GM18867 (cell line): ENCODE measurements around the gene DENND2A.
"Not testable (repeated sequence)": the region's sequence is repeated elsewhere in the genome, so short reads cannot be mapped to it uniquely, and the experiment has no call there.

ENCODE experiments used
- ATAC-seq: cut with Tn5 transposase; IDR thresholded peaks from one replicate; pipeline ENCODE4 v1.9.1; 2021; ENCODE audit warnings: mild to moderate bottlenecking, moderate library complexity; ENCODE audit not compliant: unreplicated experiment

The DENND2A gene

DNA sequence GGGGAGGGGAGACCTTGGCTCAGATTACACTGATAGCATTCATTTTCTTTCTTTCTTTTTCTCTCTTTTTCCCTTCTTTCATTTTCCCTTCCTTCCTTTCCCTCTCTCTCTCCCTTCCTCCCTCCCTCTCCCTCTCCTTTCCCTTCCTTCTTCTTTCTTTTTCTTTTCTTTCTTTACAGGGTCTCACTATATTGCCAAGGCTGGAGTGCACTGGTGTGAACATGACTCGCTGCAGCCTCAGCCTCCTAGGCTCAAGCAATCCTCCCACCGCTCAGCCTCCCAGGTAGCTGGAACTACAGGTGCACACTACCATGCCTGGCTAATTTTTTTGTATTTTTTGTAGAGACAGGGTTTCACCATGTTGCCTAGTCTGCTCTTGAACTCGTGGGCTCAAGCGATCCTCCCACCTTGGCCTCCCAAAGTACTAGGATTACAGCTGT is 88.4 kb downstream of the DENND2A start:
- ATAC-seq: no peak

DNA sequence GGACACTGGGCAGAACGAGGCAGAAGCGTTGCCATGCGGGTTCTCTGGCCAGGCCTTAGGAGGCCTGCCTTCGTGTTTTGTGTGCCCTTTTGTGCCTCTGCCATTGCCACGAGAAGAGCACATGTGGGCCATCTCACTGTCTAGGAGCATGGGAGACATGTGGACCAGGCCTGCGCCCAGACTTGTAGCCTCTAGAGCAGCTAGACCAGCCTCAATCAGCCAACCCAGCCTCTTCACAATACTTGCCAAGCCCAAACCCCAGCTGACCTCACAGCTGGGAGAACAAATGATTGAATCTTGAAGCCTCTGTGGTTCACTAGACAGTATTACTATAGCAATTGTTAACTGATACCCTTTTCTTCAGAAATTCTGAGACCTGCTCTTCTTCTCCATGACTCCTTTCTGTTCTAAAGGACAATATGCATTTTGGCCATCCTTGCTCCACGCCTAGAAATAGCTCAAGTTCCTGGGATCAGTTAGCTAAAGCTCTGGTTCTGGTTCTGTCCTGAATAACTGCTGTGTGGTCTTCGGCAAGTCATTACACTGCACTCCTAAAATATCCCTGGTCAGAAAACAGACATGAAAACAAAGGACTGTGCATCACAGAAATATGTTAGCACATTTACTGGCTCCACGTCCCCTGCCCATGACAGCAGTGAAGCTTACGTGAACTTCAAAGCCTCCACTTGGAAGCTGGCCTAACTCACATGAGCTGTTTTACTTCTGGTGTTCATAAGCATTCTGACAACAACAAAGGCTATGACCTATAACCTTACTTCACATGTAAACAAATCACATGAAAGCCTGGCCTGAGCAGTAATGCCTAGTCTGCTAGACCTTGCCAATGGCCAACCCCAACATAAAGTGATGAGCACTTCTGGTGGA is 89.0 kb downstream of the DENND2A start:
- ATAC-seq: no peak

DNA sequence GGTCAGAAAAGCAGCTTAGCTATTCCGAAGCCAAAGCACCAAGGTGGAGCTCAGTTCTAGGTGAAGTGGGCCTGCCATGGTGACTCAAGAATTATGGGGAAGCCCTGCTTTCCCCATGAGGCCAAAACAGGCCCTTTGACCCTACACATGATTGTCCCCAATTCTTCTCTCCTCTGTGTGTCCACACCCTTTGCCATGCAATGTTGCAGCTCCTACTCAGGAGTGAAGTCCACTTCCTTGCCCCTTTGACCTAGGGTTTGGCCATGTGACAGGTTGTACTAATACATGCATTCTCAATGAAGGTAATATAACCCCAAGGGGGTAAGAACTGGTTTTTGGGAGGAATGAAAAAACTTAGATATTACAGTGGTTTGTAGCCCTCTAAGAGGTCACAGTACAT is 93.7 kb downstream of the DENND2A start:
- no peak for ATAC-seq

DNA sequence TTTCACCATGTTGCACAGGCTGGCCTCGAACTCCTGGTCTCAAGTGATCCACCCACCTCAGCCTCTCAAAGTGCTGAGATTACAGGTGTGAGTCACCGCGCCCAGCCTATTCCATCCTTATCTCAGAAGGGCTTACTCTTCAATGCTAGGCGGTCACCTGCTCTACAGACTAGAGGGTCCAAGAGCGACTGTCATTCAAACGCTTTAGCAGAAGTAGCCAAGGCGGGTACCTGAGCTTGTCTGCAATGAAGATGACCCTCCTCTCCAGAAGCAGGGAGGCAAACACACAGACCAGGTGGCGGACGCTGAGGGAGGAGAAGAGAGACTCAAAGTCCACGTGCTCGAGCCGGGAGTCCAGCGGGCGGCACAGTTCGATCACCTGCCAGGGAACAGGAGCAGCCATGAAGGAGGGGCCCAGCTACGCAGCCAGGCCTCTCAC is 96.2 kb downstream of the DENND2A start:
- no peak for ATAC-seq

DNA sequence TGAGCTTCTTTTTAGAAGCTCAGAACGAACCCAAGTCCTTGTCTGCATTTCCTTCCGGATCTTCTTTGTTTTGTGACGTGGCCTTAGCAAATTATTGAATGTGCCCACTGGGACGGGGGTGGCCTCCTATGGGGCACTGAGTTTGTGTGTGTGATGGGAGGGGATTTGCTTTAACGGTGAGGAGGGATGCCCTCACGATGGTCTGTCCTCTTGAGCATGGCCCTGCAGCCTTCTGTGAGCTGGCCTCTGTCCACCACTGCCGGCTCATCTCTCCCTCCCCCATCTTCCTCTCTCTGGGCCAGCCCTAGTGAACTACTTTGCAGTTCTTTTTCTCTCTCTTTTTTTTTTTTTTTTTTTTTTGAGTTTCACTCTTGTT is 98.4 kb downstream of the DENND2A start:
- no peak for ATAC-seq

DNA sequence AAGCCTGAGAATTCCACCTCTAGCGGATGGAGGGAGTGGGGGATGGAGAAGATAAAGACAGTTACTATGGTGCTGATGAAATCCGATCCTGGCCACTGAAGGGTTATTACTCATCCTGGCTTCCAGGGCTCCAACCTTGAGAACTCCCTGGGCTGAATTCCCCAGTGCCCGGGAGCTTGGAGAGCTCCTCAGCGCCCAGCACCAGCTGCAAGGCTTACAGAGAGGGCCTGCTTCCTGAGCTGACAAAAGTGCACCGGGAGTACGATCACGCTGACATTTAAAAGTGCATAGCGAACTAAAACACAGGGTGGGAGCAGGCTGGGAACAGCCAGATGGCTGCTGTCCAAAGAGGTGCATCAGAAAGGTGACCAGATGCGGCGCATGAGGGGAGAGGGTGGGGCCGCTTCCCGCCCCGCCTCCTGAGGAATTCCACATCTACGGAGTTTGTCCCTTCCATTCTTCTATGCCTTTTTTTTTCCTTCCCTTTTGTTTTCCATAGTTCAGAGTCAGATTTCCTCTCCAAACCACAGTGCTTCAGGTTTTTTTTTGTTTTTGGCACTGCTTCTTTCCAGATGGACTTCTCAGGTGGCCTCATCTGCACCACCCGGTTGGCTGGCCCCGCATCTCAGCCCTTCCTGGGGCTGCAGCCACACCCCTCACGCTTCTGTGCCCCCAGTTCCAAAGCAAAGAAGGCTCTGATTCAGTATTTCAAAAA is 98.9 kb downstream of the DENND2A start:
- no peak for ATAC-seq

DNA sequence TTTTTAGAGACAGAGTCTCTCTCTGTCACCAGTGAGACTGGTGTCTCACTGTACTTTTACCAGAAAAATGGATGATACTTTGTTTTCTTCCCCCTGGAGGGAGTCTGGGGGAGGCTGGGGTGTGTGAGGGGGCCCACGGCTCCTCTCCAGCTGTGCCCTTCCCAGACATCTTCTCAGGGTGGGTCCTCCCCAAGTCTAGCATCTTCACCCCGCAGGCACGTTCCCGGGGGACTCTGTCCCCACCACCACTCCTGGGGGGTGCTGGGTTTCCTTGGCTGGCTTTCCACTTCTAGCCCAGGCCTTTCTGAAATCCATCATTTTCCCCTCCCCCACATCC is 99.5 kb downstream of the DENND2A start:
- no peak for ATAC-seq

DNA sequence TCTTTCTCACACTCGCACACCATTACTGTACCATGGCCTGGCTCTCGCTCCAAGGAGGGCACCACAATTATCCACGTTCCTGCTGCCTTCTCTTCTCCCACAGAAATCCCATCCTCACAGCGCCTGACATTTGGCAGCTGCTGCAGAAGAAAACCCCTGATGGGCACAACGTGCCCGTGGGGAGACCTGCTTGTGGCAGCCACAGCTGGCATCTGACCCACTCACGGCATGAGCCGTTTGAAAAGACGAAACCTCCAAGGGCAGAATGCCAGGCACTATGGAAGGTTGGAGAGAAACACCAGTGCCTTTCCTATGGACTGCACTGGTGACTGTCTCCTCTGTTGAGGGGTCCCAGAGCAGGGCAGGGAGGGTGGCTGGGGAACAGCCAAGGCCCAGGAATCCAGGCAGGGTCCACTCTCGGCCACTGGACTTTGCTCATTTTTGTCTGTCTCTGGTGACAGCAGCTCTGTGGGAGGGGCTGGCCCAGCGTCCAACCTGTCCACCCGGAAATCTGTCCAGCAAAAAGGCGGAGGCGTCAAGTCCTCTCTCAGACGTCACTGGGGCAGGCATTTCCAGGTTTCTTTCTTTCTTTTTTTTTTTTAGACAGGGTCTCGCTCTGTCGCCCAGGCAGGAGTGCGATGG is 100.4 kb downstream of the DENND2A start:
- ATAC-seq: no peak

DNA sequence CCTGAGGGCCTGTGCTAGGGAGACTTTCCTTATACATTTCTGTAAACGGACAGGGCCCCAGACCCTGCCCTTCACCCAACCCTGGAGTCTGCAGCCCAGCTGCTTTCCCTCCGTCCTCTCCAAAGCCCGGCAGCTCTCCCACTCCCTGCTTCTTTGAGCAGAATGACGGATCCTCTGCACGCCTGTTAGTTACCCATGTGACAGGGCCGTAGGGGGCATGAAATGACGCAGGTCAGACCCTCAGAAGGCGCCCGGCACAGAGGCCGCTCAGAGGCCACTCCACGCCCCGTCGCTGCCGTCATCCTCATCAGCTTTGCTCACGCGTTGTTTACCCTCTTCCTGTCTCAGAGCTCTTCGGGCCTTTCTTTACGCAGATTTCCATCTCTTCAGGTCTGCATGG is 101.2 kb downstream of the DENND2A start:
- no peak for ATAC-seq

DNA sequence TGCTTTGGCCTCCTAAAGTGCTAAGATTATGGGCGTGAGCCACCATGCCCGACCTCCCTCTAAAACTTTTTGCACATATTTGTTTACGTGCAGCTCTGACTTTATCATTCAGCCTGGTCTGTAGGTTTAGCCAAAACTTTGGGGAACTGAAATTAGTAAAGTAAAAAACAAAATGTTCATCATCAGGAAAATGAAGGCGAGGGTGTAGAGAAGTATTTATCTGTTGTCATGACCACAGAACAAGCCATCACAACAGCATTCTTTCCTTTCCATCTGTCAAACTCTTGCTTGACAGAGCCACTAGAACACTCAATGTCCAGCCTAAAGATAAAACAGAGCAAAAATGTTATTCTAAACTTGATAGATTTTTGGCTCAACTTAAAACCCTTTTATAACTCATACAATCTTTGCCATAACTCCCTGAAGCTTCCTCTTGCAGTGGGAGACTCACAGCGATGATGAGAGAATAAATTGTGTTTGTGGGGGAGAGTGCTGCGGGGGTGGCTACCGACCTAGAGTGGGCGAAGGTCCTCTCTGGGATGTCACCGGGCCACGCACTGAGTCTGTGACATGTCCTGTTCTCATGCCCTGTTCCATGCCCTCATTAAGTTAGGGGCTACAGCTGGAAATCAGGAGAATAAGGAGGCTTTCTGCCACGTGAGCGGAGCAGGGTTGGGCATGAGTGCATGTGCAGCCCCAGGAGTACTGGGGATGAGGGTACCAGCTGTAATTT is 102.7 kb downstream of the DENND2A start:
- ATAC-seq: peak; percentile 77

DNA sequence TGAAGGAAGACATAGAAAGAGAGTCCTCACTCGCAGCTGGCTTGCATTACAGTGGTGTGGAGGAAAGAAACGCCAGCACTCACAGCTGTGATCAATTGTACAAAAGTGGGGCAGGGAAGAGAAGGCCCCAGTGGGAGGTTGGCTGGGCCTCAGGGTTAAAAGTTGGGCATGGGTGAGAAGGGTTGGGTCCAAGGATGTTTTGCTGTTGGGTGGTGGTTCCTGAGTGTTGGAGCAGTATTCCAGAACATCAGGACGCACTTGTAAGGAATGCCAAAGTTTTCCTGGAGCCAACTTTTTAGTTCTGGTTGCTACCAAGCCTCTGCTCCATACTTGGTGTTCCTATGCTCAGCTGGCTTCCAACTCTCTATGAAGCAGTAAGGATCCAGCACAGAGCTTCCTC is 105.9 kb downstream of the DENND2A start:
- ATAC-seq: no peak

DNA sequence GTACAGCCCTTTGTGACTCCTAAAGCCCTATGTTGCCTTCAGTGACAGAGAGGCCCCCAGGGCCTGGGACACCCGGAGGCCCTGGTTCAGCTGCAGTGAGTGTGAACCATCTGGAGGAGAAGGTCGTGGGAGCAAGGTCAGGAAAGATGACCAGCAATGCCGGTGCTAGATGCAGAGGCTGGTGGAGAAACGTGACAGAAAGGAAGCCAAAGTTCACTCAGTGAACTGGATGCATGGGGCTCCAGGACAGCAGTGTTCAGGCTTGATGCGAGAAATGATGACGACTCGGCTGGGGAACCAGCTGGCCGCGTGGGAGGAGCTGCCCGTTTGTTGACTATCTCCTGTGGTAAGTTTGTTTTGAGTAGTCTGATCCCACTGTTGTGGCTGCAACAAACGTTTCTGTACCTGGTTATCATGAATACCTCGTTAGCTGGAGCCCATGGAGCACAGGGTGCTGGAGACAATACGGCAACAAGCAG is 107.2 kb downstream of the DENND2A start:
- no peak for ATAC-seq

DNA sequence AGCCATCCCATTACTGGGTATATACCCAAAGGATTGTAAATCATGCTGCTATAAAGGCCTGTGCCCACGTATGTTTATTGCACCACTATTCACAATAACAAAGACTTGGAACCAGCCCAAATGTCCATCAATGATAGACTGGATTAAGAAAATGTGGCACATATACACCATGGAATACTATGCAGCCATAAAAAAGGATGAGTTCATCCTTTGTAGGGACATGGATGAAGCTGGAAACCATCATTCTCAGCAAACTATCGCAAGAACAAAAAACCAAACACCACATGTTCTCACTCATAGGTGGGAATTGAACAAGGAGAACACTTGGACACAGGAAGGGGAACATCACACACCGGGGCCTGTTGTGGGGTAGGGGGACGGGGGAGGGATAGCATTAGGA is 111.2 kb downstream of the DENND2A start:
- not testable (repeated sequence) for ATAC-seq

DNA sequence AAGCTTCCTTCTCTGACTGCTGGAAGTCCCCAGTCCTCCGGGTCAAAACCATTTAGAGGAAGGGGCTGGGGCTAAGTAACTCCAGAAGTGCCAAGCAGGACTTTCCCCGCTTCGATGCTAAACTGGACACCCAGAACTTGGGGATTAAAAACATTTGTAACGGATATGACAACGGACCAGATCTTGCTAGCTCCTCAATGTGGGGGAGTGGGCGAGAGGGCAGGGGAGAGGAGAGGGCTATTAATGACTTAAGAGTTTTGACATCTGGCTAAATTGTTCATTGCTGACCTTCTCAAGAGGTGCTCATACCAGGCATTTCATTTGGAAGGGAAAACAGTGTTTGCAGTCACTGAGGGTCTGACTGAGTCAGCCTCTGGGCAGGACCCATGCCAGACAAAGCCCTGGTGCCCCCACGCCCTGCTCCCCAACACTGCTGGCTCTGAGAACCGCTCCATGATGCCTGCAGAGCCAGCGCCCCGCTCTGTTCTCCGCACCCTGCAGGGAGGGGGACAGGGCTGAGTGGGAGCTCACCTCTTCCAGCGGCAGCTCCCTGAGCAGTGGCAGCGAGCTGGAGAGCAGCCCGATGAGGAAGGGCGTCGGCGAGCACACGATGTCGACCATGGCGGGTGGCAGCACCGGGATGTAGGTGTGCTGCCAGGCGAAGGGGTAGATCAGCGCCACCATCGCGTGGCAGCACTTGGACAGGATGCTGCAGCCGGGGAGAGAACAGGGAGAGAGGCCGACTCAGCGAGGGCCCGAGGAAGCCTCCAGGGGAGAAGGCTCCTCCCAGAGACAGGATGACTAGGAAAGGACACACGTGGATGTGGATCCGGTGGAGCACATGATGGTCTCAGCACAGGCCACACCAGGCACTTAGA is 113.6 kb downstream of the DENND2A start:
- ATAC-seq: no peak

DNA sequence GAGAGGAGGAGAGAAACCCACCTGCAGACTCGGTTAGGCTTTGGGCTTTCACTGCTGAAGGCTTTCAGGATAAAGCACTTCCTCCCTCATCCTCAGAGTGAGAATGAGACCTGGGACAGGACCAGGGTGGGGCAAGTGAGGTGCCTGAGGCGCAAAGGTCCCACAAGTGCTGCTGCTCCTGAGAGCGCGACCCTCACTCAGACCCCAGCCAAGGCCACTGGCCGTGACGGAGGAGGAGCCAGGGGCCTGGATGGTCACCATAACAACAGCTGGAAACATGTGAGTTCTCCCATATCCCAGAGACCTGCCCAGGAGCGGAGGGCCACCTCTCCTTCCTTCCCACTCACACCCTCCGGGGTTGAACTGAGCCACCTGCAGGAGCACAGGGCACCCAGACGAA is 114.4 kb downstream of the DENND2A start:
- no peak for ATAC-seq

DNA sequence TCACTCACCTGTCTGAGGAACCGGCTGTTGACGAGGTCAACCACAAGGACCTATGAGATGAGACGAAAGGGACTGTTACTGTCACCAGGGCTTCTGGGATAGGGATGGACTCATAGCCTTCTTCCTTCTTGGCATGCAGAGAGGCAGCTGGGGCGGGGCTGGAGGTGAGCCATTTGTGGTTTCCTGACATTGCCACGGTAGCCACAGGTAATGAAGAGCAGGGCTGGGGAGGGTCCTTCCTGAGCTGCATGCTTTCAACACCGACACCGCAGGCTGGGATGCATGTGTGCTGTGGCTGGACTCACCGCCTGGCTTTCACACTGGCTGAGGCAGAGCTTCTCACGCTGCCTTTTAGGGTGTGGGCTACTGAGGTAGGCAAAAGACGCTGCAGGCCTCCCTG is 114.9 kb downstream of the DENND2A start:
- no peak for ATAC-seq

DNA sequence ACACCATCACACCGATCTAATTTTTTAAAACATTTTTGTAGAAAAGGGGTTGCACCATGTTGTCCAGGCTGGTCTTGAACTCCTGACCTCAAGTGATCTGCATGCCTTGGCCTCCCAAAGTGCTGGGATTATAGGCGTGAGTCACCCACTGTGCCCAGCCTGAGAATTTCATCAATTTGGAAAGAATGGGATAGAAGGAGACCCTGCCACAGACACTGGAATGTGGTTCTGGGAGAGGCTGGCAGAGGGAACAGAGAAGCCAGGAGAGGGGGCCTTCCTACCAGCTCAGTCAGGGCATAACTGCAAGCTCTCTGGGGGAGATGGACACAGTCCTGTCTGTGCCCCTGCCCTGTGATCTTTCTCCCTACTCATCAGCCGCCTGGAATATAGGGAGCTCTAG is 119.2 kb downstream of the DENND2A start:
- no peak for ATAC-seq

DNA sequence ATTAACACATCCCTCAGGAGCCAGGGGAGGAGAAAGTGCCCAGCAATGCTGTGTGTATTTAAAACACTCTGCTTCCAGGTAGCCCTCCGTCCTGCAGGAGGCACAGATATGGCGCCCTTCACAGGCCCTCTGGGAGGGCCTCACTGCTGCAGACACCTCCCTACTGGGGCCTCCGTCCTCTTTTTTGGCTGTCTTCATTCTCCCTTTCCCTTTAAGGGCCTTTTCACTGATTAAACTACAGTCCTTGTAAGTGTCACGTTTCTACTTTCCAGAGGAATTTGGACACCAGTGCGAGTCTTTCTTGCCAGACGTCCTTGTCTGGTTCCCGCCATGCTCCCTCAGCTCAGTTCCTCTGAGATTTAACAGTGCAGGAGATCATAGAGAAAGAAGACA is 121.6 kb downstream of the DENND2A start:
- ATAC-seq: no peak

DNA sequence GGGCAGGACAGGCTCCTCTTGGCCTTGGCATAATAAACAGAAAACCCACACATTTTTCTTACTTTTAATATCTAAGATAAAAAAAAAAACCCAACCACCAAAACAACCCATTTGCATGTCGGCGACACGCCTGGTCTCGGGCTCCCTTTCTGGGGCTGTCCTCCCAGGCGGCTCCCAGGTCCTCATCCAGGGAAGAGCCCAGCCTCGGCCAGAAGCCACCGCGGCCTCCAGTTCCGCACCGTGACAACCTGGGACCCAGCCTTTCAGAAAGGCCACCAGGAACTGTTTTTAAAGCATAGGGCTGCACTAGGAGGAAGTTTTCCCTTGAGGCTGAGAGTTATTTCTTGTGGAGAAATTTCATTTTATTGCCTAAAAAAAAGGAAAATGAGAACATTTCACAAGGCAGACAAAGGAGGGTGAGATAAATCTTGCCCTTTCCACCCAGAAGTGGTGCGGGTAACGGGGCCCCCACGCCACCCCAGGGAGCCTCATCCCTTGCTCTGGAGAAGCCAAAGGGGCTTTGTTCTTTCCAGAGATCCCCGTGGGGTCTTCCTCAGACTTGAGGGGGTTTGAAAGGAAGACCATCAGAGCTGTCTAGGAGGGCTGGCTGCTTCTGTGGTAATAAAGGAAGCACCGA is 122.1 kb downstream of the DENND2A start:
- ATAC-seq: no peak
